Measurements from ENCODE around the gene DEFB132. TPM values are rescaled to one million over a fixed set of nuclear protein-coding genes. Genes with fewer than 3 reads are reported as not detected.

The DEFB132 gene
- total RNA-seq, 1 experiment from 2014 or later = not detected

GRCh38 chr20:300345-300990 lies 42.9 kb downstream of the DEFB132 start:
- no peak for TF ChIP-seq EZH2 (IDR thresholded peaks at IDR 0.05; ENCODE audit: borderline replicate concordance, low read depth, low read length, poor library complexity, severe bottlenecking)
- TF ChIP-seq CTCF (conservative IDR thresholded peaks at IDR 0.05; ENCODE audit: low read depth, low read length) = no peak
- CTCF ChIA-PET = interaction anchor here (0.6 kb wide), 1 partner anchor 205 kb away, joined by 12 read pairs; no protein-coding TSS in a partner anchor

GRCh38 chr20:301886-302848 lies 44.6 kb downstream of the DEFB132 start:
- TF ChIP-seq CTCF (conservative IDR thresholded peaks at IDR 0.05; ENCODE audit: low read depth, low read length) = no peak
- TF ChIP-seq EZH2 (IDR thresholded peaks at IDR 0.05; ENCODE audit: borderline replicate concordance, low read depth, low read length, poor library complexity, severe bottlenecking) = no peak
- H3K4me1 ChIP-seq (ENCODE audit: insufficient read depth, low read length, poor library complexity, severe bottlenecking) = peaks cover 32% of the 10 kb centered on the region
- peaks cover 12% of the 10 kb centered on the region for H3K36me3 ChIP-seq (ENCODE audit: insufficient read depth, low read length, poor library complexity, severe bottlenecking)
- CTCF ChIA-PET = no interaction called here
- peak overlapping the region; percentile 73 for H3K27ac ChIP-seq (ENCODE audit: low read depth, low read length, poor library complexity, severe bottlenecking)
- H3K9me3 ChIP-seq (ENCODE audit: low read depth, low read length, poor library complexity, severe bottlenecking) = no peaks in the 10 kb centered on the region
- no peaks in the 10 kb centered on the region for H3K27me3 ChIP-seq (replicated peaks; ENCODE audit: insufficient read depth, low read depth, low read length, poor library complexity)
- no peak for DNase-seq (ENCODE audit: low spot score)
- intact Hi-C loops (cut with micrococcal nuclease; ENCODE audit: unreplicated experiment) = no loop called here
- POLR2A ChIA-PET (ENCODE audit: low non-redundant PET) = no interaction called here
- BruUV-seq (replicated peaks) = no TSS peak
- H3K4me3 ChIP-seq (ENCODE audit: low read depth, low read length, poor library complexity, severe bottlenecking) = no peak overlapping the region

More at GRCh38 chr20:300345-300990, 42.9 kb downstream of the DEFB132 start:
- no peaks in the 10 kb centered on the region for H3K27me3 ChIP-seq (replicated peaks; ENCODE audit: insufficient read depth, low read depth, low read length, poor library complexity)
- H3K27ac ChIP-seq (ENCODE audit: low read depth, low read length, poor library complexity, severe bottlenecking) = peak overlapping the region; percentile 73
- peaks cover 12% of the 10 kb centered on the region for H3K36me3 ChIP-seq (ENCODE audit: insufficient read depth, low read length, poor library complexity, severe bottlenecking)
- peaks cover 32% of the 10 kb centered on the region for H3K4me1 ChIP-seq (ENCODE audit: insufficient read depth, low read length, poor library complexity, severe bottlenecking)
- H3K4me3 ChIP-seq (ENCODE audit: low read depth, low read length, poor library complexity, severe bottlenecking) = peak overlapping the region; percentile 88
- DNase-seq (ENCODE audit: low spot score) = no peak
- H3K9me3 ChIP-seq (ENCODE audit: low read depth, low read length, poor library complexity, severe bottlenecking) = no peaks in the 10 kb centered on the region
- POLR2A ChIA-PET (ENCODE audit: low non-redundant PET) = interaction anchor here (0.6 kb wide), 1 partner anchor 35 kb away, joined by 3 read pairs; no protein-coding TSS in a partner anchor
- intact Hi-C loops (cut with micrococcal nuclease; ENCODE audit: unreplicated experiment) = no loop called here
- BruUV-seq (replicated peaks) = no TSS peak

GRCh38 chr20:305745-306144 lies 48.2 kb downstream of the DEFB132 start:
- CTCF ChIA-PET = no interaction called here
- no peak for DNase-seq (ENCODE audit: low spot score)
- peaks cover 41% of the 10 kb centered on the region for H3K4me1 ChIP-seq (ENCODE audit: insufficient read depth, low read length, poor library complexity, severe bottlenecking)
- intact Hi-C loops (cut with micrococcal nuclease; ENCODE audit: unreplicated experiment) = no loop called here
- POLR2A ChIA-PET (ENCODE audit: low non-redundant PET) = interaction anchor here (0.7 kb wide), 1 partner anchor 8 kb away, joined by 7 read pairs; no protein-coding TSS in a partner anchor
- H3K9me3 ChIP-seq (ENCODE audit: low read depth, low read length, poor library complexity, severe bottlenecking) = no peaks in the 10 kb centered on the region
- no TSS peak for BruUV-seq (replicated peaks)
- H3K27me3 ChIP-seq (replicated peaks; ENCODE audit: insufficient read depth, low read depth, low read length, poor library complexity) = no peaks in the 10 kb centered on the region
- no peak overlapping the region for H3K27ac ChIP-seq (ENCODE audit: low read depth, low read length, poor library complexity, severe bottlenecking)
- no peak overlapping the region for H3K4me3 ChIP-seq (ENCODE audit: low read depth, low read length, poor library complexity, severe bottlenecking)
- H3K36me3 ChIP-seq (ENCODE audit: insufficient read depth, low read length, poor library complexity, severe bottlenecking) = no peaks in the 10 kb centered on the region
- TF ChIP-seq CTCF (conservative IDR thresholded peaks at IDR 0.05; ENCODE audit: low read depth, low read length) = no peak
- TF ChIP-seq EZH2 (IDR thresholded peaks at IDR 0.05; ENCODE audit: borderline replicate concordance, low read depth, low read length, poor library complexity, severe bottlenecking) = no peak
